GM23338 (cell line): Measurements from ENCODE around the gene AOPEP.

Experiments used
- EZH2 ChIP-seq: fragments of 200-600 bp; sonication (generic); IDR thresholded peaks from one replicate; pipeline ENCODE4 v1.8.0; 2017; ENCODE audit warnings: antibody characterized with exemption, mild to moderate bottlenecking, low read depth; ENCODE audit not compliant: unreplicated experiment
- NANOG ChIP-seq: IDR thresholded peaks from 2 replicates; pipeline ENCODE4 v1.6.1; 2016; ENCODE audit warnings: antibody characterized with exemption, borderline replicate concordance
- POLR2AphosphoS5 ChIP-seq: IDR thresholded peaks from 2 replicates; pipeline ENCODE4 v1.6.1; 2016; ENCODE audit warnings: antibody characterized with exemption, low read depth
- TF ChIP-seq, protein P1 (sequence below), 2 experiments: fragments of 200-600 bp in 1 of 2; sonication (generic) in 1 of 2; conservative IDR thresholded peaks; 2 replicates each; pipeline versions ENCODE4 v1.5.1 to v1.6.1; 2016 to 2017; ENCODE audit warnings: antibody characterized with exemption in 2 of 2, low read depth in 2 of 2, mild to moderate bottlenecking in 2 of 2, moderate library complexity in 1 of 2
- TF ChIP-seq, protein P2 (sequence below): IDR thresholded peaks from one replicate; pipeline ENCODE4 v1.6.1; 2018; ENCODE audit warnings: antibody characterized with exemption; ENCODE audit not compliant: unreplicated experiment

DNA sequence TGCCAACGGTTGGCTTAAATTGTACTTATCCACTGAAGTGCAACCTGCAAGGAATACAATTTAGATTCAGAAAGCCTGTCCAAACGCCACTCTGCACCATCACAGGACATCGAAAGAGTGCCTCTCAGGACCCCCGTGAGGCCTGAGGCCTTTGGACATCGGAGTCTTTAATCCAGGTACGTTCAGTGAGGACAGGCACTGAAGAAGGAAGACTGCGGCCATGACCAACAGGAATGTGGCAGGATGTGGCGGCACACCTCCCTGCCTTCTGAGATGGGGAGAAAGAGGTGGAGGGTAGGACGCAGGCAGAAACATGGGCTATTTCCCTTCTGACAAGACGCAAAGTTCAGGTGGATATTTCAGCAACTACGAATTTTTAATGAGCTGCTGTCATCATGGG, 385.2 kb downstream of the AOPEP start:
- TF ChIP-seq EZH2 (no peak), NANOG (no peak), POLR2AphosphoS5 (no peak)
- TF ChIP-seq, protein P1, sequence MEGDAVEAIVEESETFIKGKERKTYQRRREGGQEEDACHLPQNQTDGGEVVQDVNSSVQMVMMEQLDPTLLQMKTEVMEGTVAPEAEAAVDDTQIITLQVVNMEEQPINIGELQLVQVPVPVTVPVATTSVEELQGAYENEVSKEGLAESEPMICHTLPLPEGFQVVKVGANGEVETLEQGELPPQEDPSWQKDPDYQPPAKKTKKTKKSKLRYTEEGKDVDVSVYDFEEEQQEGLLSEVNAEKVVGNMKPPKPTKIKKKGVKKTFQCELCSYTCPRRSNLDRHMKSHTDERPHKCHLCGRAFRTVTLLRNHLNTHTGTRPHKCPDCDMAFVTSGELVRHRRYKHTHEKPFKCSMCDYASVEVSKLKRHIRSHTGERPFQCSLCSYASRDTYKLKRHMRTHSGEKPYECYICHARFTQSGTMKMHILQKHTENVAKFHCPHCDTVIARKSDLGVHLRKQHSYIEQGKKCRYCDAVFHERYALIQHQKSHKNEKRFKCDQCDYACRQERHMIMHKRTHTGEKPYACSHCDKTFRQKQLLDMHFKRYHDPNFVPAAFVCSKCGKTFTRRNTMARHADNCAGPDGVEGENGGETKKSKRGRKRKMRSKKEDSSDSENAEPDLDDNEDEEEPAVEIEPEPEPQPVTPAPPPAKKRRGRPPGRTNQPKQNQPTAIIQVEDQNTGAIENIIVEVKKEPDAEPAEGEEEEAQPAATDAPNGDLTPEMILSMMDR (conservative IDR thresholded peaks at IDR 0.05; ENCODE audit: low read depth in 2 of 2) = no peak
- TF ChIP-seq, protein P2, sequence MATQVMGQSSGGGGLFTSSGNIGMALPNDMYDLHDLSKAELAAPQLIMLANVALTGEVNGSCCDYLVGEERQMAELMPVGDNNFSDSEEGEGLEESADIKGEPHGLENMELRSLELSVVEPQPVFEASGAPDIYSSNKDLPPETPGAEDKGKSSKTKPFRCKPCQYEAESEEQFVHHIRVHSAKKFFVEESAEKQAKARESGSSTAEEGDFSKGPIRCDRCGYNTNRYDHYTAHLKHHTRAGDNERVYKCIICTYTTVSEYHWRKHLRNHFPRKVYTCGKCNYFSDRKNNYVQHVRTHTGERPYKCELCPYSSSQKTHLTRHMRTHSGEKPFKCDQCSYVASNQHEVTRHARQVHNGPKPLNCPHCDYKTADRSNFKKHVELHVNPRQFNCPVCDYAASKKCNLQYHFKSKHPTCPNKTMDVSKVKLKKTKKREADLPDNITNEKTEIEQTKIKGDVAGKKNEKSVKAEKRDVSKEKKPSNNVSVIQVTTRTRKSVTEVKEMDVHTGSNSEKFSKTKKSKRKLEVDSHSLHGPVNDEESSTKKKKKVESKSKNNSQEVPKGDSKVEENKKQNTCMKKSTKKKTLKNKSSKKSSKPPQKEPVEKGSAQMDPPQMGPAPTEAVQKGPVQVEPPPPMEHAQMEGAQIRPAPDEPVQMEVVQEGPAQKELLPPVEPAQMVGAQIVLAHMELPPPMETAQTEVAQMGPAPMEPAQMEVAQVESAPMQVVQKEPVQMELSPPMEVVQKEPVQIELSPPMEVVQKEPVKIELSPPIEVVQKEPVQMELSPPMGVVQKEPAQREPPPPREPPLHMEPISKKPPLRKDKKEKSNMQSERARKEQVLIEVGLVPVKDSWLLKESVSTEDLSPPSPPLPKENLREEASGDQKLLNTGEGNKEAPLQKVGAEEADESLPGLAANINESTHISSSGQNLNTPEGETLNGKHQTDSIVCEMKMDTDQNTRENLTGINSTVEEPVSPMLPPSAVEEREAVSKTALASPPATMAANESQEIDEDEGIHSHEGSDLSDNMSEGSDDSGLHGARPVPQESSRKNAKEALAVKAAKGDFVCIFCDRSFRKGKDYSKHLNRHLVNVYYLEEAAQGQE = no peak
